Brain pericyte (primary cell): Measurements from ENCODE around the gene PPP2R3A.

Experiments used
- DNase-seq: peaks from one replicate; pipeline ENCODE4 v3.0.0-alpha.2; 2012; ENCODE audit warnings: low read depth, low spot score

Gene PPP2R3A

GRCh38 chr3:135973841-135974240, 8.3 kb downstream of the PPP2R3A start:
- DNase-seq = no peak

GRCh38 chr3:135975053-135975452, 9.5 kb downstream of the PPP2R3A start:
- no peak for DNase-seq

GRCh38 chr3:135975536-135975935, 10.0 kb downstream of the PPP2R3A start:
- DNase-seq = no peak

GRCh38 chr3:135980343-135980742, 14.8 kb downstream of the PPP2R3A start:
- DNase-seq = no peak

- DNase-seq = no peak
Observed at GRCh38 chr3:135981701-135982403, 16.3 kb downstream of the PPP2R3A start.

- no peak for DNase-seq
Observed at GRCh38 chr3:135982404-135982761, 16.9 kb downstream of the PPP2R3A start.

- no peak for DNase-seq
Observed at GRCh38 chr3:135982922-135983581, 17.5 kb downstream of the PPP2R3A start.

GRCh38 chr3:135987661-135988060, 22.1 kb downstream of the PPP2R3A start:
- no peak for DNase-seq

GRCh38 chr3:135989242-135989641, 23.7 kb downstream of the PPP2R3A start:
- DNase-seq = no peak

GRCh38 chr3:135990903-135991302, 25.4 kb downstream of the PPP2R3A start:
- DNase-seq = no peak

- no peak for DNase-seq
Observed at GRCh38 chr3:135991621-135992020, 26.1 kb downstream of the PPP2R3A start.

GRCh38 chr3:135992072-135992471, 26.5 kb downstream of the PPP2R3A start:
- DNase-seq = no peak

GRCh38 chr3:135994708-135995337, 29.3 kb downstream of the PPP2R3A start:
- DNase-seq = no peak

- no peak for DNase-seq
Observed at GRCh38 chr3:135995766-135996165, 30.2 kb downstream of the PPP2R3A start.

- DNase-seq = no peak
Observed at GRCh38 chr3:135997554-135998320, 32.2 kb downstream of the PPP2R3A start.

GRCh38 chr3:136008221-136008620, 42.7 kb downstream of the PPP2R3A start:
- DNase-seq = no peak

- DNase-seq = no peak
Observed at GRCh38 chr3:136008732-136009470, 43.4 kb downstream of the PPP2R3A start.

GRCh38 chr3:136018876-136019275, 53.3 kb downstream of the PPP2R3A start:
- no peak for DNase-seq

GRCh38 chr3:136021803-136022202, 56.3 kb downstream of the PPP2R3A start:
- no peak for DNase-seq

GRCh38 chr3:136022529-136023263, 57.2 kb downstream of the PPP2R3A start:
- DNase-seq = no peak
